ENCODE data around the gene HECW1.

DNA sequence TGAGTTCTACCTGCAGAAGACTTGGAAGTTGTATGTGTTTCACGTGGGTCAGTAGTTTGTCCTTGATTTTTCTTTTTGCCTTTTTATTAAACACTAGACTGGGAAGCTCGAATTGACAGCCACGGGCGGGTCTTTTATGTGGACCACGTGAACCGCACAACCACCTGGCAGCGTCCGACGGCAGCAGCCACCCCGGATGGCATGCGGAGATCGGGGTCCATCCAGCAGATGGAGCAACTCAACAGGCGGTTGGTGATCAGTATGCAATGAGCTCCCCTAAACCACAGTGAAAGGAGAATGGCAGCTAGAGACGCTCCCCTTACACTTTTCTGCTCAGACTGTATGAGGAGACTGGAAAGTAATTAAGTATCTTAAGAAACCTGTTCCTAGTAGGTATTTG, 343.8 kb downstream of the HECW1 start:
- TF ChIP-seq, protein P1, sequence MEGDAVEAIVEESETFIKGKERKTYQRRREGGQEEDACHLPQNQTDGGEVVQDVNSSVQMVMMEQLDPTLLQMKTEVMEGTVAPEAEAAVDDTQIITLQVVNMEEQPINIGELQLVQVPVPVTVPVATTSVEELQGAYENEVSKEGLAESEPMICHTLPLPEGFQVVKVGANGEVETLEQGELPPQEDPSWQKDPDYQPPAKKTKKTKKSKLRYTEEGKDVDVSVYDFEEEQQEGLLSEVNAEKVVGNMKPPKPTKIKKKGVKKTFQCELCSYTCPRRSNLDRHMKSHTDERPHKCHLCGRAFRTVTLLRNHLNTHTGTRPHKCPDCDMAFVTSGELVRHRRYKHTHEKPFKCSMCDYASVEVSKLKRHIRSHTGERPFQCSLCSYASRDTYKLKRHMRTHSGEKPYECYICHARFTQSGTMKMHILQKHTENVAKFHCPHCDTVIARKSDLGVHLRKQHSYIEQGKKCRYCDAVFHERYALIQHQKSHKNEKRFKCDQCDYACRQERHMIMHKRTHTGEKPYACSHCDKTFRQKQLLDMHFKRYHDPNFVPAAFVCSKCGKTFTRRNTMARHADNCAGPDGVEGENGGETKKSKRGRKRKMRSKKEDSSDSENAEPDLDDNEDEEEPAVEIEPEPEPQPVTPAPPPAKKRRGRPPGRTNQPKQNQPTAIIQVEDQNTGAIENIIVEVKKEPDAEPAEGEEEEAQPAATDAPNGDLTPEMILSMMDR (conservative IDR thresholded peaks at IDR 0.05; ENCODE audit: low read length), result peak; percentile 30; the same call in 1 of the 2 replicates
- no peak for TF ChIP-seq EZH2phosphoT487 (IDR thresholded peaks at IDR 0.05; ENCODE audit: borderline replicate concordance)
